Measurements from ENCODE around the gene TMEM17.

TMEM17 gene

DNA sequence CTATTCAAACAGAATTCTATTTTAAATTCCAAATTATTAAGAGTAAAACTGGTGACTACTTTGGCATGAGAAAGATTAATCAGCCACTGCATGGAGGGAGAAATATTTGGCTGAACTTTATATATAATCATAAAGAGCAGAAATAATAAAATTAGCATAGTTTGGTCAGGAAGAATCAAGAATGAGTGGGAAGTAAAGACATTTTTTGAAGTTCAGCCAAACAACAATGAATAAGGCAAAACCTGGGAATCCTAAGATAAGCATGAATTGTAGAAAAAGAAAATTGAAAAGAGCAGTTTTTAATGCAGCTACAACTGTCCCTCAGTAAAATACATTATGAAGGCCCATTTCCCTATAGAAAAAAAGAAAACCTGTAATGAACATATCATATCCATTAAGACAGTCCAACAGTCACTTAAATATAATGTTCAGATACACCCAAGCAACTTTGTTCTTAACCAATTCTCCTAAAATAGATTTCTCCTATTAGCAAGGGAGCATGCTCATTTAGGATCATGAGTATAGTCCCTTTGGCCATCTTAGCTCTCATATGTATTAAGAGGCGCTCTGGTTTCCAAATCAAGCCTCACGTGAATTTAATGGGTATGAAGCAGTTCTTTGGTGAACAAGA, 6.5 kb downstream of the TMEM17 start:
- no peak overlapping the region for H3K4me3 ChIP-seq (ENCODE audit: control insufficient read depth, low read depth, low read length)
- DNase-seq (ENCODE audit: low read depth): no peak
- TF ChIP-seq, protein P1, sequence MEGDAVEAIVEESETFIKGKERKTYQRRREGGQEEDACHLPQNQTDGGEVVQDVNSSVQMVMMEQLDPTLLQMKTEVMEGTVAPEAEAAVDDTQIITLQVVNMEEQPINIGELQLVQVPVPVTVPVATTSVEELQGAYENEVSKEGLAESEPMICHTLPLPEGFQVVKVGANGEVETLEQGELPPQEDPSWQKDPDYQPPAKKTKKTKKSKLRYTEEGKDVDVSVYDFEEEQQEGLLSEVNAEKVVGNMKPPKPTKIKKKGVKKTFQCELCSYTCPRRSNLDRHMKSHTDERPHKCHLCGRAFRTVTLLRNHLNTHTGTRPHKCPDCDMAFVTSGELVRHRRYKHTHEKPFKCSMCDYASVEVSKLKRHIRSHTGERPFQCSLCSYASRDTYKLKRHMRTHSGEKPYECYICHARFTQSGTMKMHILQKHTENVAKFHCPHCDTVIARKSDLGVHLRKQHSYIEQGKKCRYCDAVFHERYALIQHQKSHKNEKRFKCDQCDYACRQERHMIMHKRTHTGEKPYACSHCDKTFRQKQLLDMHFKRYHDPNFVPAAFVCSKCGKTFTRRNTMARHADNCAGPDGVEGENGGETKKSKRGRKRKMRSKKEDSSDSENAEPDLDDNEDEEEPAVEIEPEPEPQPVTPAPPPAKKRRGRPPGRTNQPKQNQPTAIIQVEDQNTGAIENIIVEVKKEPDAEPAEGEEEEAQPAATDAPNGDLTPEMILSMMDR (IDR thresholded peaks at IDR 0.05; ENCODE audit: control insufficient read depth, insufficient read depth, low read depth, low read length, missing control alignments): no peak

DNA sequence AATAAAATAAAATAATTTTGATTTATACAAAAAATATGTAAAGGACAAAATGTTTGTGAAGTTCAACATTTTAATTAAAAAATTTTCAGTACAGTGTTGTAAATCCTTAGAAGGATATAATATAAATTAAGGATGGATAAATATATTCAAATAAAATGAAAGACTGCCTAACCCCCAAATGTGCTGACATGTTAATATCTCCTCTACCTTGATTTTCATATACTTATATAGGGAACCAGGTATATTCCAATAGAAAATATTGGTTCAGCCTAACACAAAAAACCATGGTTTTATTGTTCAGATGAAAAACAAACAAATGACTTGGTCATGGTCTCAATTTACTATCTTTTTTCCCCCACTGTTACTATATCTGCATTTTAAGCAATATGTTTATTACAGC, 7.3 kb downstream of the TMEM17 start:
- no peak overlapping the region for H3K4me3 ChIP-seq (ENCODE audit: control insufficient read depth, low read depth, low read length)
- DNase-seq (ENCODE audit: low read depth): no peak
- TF ChIP-seq, protein P1 (IDR thresholded peaks at IDR 0.05; ENCODE audit: control insufficient read depth, insufficient read depth, low read depth, low read length, missing control alignments): no peak

DNA sequence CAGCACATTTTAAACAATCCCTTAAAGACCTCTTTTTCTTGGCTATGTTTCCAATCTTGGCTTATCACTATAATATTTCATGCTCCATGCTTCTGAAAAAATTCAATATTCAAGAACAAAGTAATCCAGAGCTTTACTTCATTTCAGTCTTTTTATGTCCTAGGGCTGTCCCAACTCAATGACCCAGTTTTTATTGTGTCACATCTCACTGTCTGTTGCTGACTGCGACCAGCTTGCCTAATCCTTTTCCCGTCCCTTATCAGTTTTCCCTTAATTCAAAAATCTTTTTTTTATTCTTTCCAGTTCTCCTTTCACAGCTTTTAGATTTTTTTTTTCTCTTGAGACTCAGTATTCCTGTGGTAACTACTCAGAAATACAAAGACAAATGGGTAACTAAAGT, 10.2 kb downstream of the TMEM17 start:
- no peak for DNase-seq (ENCODE audit: low read depth)
- no peak overlapping the region for H3K4me3 ChIP-seq (ENCODE audit: control insufficient read depth, low read depth, low read length)
- TF ChIP-seq, protein P1 (IDR thresholded peaks at IDR 0.05; ENCODE audit: control insufficient read depth, insufficient read depth, low read depth, low read length, missing control alignments): no peak

DNA sequence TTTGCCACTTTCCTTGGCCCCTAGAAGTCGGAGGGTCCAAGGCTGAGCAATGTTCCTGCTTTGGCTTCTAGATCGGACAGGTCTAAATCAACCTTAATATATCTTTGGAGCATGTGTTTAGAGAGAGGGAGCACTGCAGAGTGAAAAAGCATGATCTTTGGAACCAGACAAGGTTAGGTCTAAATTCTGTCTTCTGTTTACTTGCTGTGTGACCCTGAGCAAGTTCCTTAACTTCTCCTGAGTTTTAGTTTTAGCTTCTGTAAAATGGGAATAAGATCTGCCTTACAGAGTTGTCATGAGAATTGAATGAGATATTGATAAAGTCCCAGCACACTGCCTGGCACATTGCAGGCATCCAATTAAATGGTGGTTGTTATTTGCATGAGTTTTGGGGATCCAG, 13.9 kb downstream of the TMEM17 start:
- DNase-seq (ENCODE audit: low read depth): no peak
- TF ChIP-seq, protein P1 (IDR thresholded peaks at IDR 0.05; ENCODE audit: control insufficient read depth, insufficient read depth, low read depth, low read length, missing control alignments): no peak
- H3K4me3 ChIP-seq (ENCODE audit: control insufficient read depth, low read depth, low read length): no peak overlapping the region

DNA sequence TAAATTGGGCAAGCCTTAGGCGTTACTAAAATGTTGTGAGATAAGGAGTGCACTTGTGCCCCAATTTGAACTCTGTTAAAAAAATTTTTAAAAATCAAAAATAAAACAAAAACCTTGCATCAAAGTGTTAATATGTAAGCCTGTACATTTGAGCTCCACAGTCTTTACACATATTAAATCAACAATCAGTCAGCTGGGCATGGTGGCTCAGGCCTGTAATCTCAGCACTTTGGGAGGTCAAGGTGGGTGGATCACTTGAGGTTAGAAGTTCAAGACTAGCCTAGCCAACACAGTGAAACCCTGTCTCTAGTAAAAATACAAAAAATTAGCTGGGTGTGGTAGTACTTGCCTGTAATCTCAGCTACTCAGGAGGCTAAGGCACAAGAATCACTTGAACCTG, 16.3 kb downstream of the TMEM17 start:
- H3K4me3 ChIP-seq (ENCODE audit: control insufficient read depth, low read depth, low read length): no peak overlapping the region
- TF ChIP-seq, protein P1 (IDR thresholded peaks at IDR 0.05; ENCODE audit: control insufficient read depth, insufficient read depth, low read depth, low read length, missing control alignments): no peak
- no peak for DNase-seq (ENCODE audit: low read depth)

DNA sequence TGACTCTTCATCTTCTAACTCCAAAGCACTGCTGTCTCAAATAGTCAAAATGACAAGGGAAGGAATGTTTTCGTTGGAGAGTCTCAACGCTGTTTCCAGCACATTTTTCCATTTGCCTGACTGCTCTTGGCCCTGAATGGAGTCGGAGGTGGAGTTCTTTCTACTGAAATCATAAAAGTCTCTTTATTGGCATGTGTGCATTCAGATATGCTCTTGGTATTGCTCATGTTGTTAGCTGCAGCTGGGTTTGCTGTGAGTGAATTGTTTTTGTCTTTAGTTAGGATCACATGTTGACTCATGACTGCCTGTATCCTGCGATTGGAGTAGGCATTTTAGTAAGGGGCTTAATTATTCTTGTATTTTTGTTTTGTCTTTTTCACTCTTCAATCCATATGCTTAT, 16.8 kb downstream of the TMEM17 start:
- DNase-seq (ENCODE audit: low read depth): peak; percentile 46

More for the DNA sequence above, 16.8 kb downstream of the TMEM17 start:
- TF ChIP-seq, protein P1 (IDR thresholded peaks at IDR 0.05; ENCODE audit: control insufficient read depth, insufficient read depth, low read depth, low read length, missing control alignments): no peak
- no peak overlapping the region for H3K4me3 ChIP-seq (ENCODE audit: control insufficient read depth, low read depth, low read length)

Measured in AG09309 (cell line).